Activated T-cell treated with anti-CD3 and anti-CD28 coated beads, Interleukin-2, amount 50 U/mL, for 72 hours (primary cell): ENCODE measurements around the gene ARHGAP42. TPM values are rescaled to one million over a fixed set of nuclear protein-coding genes. Genes with fewer than 3 reads are reported as not detected.

ENCODE experiments used
- ATAC-seq, 2 donors: fragments of 150-1000 bp; cut with Tn5 transposase; replicated peaks in 1 of 2; 2 replicates each; pipeline ENCODE4 v1.10.0; 2021; ENCODE audit warnings: moderate library complexity in 2 of 2, mild to moderate bottlenecking in 1 of 2
- DNase-seq, 2 donors: peaks; one replicate each; pipeline ENCODE4 v3.0.0; 2021 to 2022; ENCODE audit warnings: mixed read lengths in 1 of 2
- H3K27ac Mint-ChIP-seq: one replicate; pipeline ENCODE4 v1.8.0; 2022; ENCODE audit warnings: mild to moderate bottlenecking, moderate library complexity, mixed read lengths
- H3K27me3 Mint-ChIP-seq: one replicate; pipeline ENCODE4 v1.8.0; 2022; ENCODE audit warnings: low read depth, mixed read lengths
- H3K36me3 Mint-ChIP-seq, 2 donors: one replicate each; pipeline ENCODE4 v1.8.0; 2022; ENCODE audit warnings: mixed read lengths in 2 of 2, mild to moderate bottlenecking in 1 of 2; ENCODE audit not compliant: insufficient read depth in 2 of 2
- H3K4me1 Mint-ChIP-seq: one replicate; pipeline ENCODE4 v1.8.0; 2022; ENCODE audit warnings: low read depth, mixed read lengths
- H3K4me3 Mint-ChIP-seq, 2 donors: one replicate each; pipeline ENCODE4 v1.8.0; 2022; ENCODE audit warnings: mild to moderate bottlenecking in 2 of 2, mixed read lengths in 2 of 2, moderate library complexity in 2 of 2
- H3K9me3 Mint-ChIP-seq, 2 donors: one replicate each; pipeline ENCODE4 v1.8.0; 2022; ENCODE audit warnings: mixed read lengths in 2 of 2
- total RNA-seq, 2 donors: library from RNA; stranded (reverse); gene quantifications; one replicate each; pipeline ENCODE4 v1.2.3, GENCODE V29; 2022

The ARHGAP42 gene
- total RNA-seq, 2 donors from 2014 or later: 0.28 TPM; not detected in 1

DNA sequence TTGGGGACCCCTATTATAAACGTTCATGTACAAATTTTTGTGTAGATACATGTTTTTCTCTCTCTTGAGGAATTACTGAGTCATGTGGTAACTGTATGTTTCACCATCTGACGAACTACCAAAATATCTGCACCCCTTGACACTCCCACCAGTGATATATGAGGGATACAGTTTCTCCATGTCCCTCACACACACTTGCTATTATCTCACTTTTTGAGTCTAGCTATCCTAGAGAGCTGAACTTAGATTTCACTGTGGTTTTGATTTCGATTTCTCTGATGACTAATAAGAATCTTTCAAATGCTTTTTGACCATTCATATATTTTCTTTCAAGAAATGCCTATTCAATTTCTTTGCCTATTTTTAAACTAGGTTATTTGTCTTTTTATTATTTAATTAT is 242.3 kb downstream of the ARHGAP42 start:
- Mint-ChIP-seq H3K4me1 (no peaks in the 10 kb centered on the region), H3K36me3 (no peaks in the 10 kb centered on the region), H3K27ac (no peak overlapping the region), H3K9me3 (no peaks in the 10 kb centered on the region), H3K27me3 (no peaks in the 10 kb centered on the region), H3K4me3 (no peak overlapping the region)
- no peak for ATAC-seq
- no peak for DNase-seq

DNA sequence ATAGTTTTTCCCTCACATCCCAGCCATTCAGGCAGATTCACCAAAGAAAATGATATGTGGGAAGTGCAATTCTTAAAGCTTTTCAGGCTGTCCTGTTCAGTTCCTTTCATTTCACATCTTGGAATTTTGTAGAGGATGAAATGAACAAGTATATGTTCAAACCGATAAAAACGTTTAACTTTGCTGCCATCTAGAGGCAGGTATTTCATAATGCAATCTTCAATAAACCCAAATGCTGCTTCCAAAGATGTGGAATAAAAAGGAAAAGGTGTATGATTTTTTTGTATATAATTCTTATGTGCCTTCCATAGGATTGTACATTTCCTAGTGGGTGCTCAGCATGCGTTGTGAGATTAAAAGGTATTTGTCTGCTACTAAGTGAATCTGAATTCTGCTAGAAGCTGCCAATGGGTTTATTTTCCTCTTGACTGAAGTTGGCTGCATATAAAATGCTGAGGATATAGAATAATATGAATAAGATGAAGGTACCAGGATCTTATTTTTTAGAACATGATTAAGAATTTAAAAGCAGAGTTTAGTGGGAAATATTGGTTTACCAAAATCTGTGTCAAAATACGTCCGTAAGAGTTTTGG is 243.2 kb downstream of the ARHGAP42 start:
- Mint-ChIP-seq H3K9me3 (no peaks in the 10 kb centered on the region), H3K4me3 (no peak overlapping the region), H3K4me1 (no peaks in the 10 kb centered on the region), H3K27me3 (no peaks in the 10 kb centered on the region), H3K36me3 (no peaks in the 10 kb centered on the region), H3K27ac (no peak overlapping the region)
- ATAC-seq: no peak
- DNase-seq: no peak

DNA sequence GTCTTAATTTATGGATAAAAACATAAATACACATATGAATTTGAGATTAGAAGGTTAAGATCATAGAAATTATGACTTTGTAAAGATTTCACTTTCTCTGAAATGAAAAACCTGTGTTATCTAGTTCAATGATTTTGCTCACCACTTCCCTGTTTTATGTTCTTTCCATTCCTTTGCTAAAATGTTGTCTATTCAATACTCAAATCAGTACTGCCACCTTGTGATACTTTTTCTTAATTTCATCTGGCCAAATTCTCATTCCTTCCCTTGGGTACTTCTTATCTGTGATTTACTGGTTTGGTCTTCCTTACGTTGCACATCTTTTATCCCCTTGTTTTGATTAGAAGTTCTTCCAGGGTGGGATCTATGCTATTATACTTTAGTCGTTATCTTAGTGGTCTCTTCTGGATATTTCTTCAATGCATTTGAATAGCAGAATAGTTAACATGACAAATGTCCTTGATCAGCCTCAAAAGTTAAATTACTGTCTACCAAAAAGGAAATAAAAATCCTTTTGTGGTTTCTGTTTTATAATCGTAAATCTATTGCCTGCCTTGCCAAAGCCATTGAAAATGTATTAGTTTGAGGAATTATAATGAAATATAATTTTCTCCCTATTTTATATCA is 245.5 kb downstream of the ARHGAP42 start:
- Mint-ChIP-seq H3K27ac (no peak overlapping the region), H3K36me3 (no peaks in the 10 kb centered on the region), H3K4me3 (no peak overlapping the region), H3K4me1 (no peaks in the 10 kb centered on the region), H3K9me3 (no peaks in the 10 kb centered on the region), H3K27me3 (no peaks in the 10 kb centered on the region)
- no peak for ATAC-seq
- DNase-seq: no peak

DNA sequence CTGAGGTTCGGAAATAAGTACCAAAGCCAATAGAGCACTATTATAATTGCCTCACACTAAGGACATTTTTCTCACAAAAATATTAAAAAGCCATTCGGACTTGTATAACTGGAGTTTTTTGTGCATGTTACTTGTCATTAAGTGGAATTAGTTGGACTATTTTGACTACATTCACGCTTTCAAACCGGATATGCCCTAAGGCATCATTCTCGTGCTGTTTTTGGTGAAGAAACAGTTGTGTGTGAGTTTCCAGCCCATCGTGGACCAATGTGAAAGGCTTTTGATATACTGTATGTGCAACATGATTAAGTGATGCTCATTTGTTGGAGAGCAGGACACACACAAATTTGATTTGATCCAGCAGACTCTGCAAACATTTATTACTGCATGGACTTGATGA is 249.7 kb downstream of the ARHGAP42 start:
- H3K36me3 Mint-ChIP-seq: no peaks in the 10 kb centered on the region
- no peaks in the 10 kb centered on the region for H3K27me3 Mint-ChIP-seq
- H3K4me1 Mint-ChIP-seq: no peaks in the 10 kb centered on the region
- DNase-seq (no peak), ATAC-seq (no peak)
- peaks cover 0 to 7% of the 10 kb centered on the region in 2 donors for H3K9me3 Mint-ChIP-seq
- no peak overlapping the region for H3K4me3 Mint-ChIP-seq
- H3K27ac Mint-ChIP-seq: no peak overlapping the region

DNA sequence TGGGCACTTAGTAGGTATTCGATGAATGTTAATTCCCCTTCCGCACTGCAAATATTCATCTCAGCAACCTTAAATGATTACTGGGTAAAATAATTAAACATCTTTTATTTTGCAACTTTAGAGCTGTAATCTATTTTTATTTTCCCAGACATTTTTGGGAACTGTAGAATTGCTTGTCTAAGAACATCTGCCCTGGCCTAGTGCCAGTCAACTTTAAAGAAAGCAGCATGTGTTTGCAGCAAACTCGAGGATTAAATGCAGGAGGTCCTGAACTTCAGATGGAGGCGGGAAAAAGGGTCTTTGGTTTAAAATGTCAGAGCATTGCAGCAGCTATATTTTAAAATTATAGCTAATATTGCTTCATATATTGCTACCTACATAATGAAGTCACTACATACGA is 252.5 kb downstream of the ARHGAP42 start:
- Mint-ChIP-seq H3K27ac (no peak overlapping the region), H3K4me3 (no peak overlapping the region), H3K9me3 (peaks cover 0 to 7% of the 10 kb centered on the region in 2 donors), H3K4me1 (no peaks in the 10 kb centered on the region), H3K36me3 (no peaks in the 10 kb centered on the region), H3K27me3 (no peaks in the 10 kb centered on the region)
- ATAC-seq (no peak), DNase-seq (no peak)

DNA sequence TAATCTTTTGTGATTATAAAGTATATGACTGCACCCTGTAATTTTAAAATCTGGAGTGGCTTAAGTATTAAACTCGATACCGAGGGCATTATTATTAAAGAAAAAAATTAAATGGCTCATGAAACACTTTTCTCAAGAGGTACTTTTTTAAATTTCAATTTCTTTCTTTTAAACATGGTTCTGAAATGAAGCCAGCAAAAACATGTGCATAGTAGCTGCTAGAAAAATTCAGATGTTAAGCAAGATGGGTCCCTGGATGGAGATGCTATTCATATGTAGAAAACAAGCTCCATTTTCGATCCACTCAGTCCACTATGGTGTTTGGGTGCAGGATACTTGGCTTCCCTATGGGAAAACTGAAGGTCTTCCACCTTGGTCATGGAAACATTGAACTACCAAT is 253.0 kb downstream of the ARHGAP42 start:
- ATAC-seq: no peak
- peaks cover 0 to 7% of the 10 kb centered on the region in 2 donors for H3K9me3 Mint-ChIP-seq
- no peak overlapping the region for H3K27ac Mint-ChIP-seq

DNA sequence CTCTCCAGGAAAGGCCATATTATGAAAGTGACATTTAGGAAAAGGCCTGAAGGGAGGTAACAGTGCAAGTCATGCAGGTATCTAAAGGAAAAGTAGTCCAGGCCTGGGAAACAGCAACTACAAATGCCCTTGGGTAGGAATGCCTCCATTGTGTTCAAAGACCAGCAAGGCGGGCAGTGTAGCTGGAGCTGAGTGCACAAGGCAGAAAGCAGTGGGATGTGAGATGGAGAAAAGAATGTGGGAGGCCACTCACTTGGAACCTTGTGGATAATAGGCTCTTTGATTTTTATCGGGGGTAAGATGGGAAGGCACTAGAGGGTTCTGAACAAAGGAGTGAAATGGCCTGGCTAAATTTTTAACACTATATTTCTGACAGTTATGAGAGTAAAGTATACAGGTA is 253.9 kb downstream of the ARHGAP42 start:
- Mint-ChIP-seq H3K27ac (no peak overlapping the region), H3K27me3 (no peaks in the 10 kb centered on the region), H3K36me3 (no peaks in the 10 kb centered on the region), H3K4me3 (no peak overlapping the region), H3K9me3 (peaks cover 0 to 7% of the 10 kb centered on the region in 2 donors), H3K4me1 (no peaks in the 10 kb centered on the region)
- DNase-seq (no peak), ATAC-seq (no peak)

More for the DNA sequence above, 253.0 kb downstream of the ARHGAP42 start:
- H3K4me3 Mint-ChIP-seq: no peak overlapping the region
- no peaks in the 10 kb centered on the region for H3K27me3 Mint-ChIP-seq
- H3K4me1 Mint-ChIP-seq: no peaks in the 10 kb centered on the region
- H3K36me3 Mint-ChIP-seq: no peaks in the 10 kb centered on the region
- no peak for DNase-seq

DNA sequence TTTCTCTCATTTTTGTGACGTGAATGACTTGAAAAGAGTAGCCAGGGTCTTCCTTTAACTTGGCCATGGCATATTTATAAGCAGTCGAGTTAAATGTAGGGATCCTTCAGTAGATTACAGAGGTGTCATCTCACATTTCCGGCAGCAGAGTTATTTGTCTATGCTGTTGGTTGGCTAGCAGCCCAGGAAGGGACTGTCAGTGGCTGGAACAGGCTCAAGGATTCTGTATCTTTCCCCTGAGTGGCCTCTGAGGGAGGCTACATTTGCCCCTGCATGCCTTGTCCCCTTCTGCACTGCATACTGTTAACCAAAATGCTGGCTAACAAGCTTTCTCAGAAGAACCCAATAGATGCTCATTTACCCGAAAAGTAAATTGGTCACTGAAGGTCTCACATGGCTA is 254.9 kb downstream of the ARHGAP42 start:
- Mint-ChIP-seq H3K4me1 (no peaks in the 10 kb centered on the region), H3K9me3 (peaks cover 0 to 7% of the 10 kb centered on the region in 2 donors), H3K36me3 (no peaks in the 10 kb centered on the region), H3K27ac (no peak overlapping the region), H3K27me3 (no peaks in the 10 kb centered on the region), H3K4me3 (no peak overlapping the region)
- DNase-seq (no peak), ATAC-seq (no peak)

DNA sequence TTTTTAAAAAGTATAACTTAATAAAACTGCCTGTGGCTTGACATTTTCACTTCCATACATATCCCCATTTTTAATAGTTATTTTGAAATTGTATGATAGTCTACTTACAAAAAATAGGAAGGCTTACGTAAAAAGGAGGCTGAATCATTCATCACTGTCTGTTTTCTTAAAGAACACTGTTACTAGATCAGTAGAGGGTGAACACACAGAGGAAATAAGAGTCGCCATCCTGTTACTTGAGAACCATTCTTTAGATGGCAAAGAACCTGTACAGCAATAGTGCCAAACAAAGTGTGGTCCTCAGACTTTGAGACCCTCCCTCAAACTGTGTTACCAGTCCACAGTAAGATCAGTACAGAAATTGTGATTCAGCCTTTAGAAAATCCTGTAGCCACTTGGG is 261.8 kb downstream of the ARHGAP42 start:
- DNase-seq (no peak), ATAC-seq (no peak)
- Mint-ChIP-seq H3K27ac (no peak overlapping the region), H3K9me3 (no peaks in the 10 kb centered on the region), H3K4me1 (no peaks in the 10 kb centered on the region), H3K27me3 (no peaks in the 10 kb centered on the region), H3K4me3 (no peak overlapping the region), H3K36me3 (no peaks in the 10 kb centered on the region)

DNA sequence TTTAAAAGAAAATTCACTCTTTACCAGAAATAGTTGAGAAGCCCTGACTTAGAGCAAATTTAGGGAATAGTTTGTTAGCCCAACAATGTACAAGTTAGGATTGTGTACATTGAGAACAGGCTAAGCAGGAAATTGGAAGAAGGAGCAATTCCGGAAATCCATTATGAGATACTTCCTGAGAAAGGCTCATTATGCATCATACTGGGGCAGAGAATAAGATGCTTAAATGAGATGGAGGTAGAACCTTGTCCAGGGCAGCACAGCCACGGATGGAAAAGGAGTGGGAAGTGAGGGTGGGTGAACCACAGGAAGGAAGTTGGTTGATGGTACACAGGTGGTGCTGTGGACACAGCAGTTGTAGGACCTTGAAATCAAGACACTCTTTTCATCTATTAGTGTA is 262.4 kb downstream of the ARHGAP42 start:
- DNase-seq (no peak), ATAC-seq (no peak)
- no peaks in the 10 kb centered on the region for H3K4me1 Mint-ChIP-seq

DNA sequence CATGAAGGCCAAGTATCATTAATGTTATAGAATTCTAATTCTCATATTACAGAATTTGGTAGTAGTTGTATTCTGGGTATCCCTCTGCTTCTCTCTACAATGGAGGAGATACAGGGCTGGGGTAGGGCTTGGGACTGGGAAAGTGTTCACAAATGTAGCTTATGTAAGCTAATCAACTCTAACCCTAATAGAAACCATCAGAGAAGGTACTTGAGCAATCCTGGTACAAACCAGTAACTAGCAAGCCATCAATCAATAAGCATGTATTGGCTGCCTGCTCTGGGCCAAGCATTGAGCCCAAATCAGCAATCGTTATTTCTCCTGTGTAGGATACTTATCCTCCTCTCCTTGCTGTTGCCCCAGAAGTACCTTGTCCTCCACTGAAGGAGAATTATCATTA is 268.2 kb downstream of the ARHGAP42 start:
- no peak for DNase-seq
- Mint-ChIP-seq H3K9me3 (no peaks in the 10 kb centered on the region), H3K36me3 (no peaks in the 10 kb centered on the region), H3K4me1 (no peaks in the 10 kb centered on the region), H3K27me3 (no peaks in the 10 kb centered on the region), H3K4me3 (no peak overlapping the region), H3K27ac (no peak overlapping the region)
- no peak for ATAC-seq

More for the DNA sequence above, 262.4 kb downstream of the ARHGAP42 start:
- Mint-ChIP-seq H3K36me3 (no peaks in the 10 kb centered on the region), H3K9me3 (no peaks in the 10 kb centered on the region), H3K27ac (no peak overlapping the region), H3K4me3 (no peak overlapping the region), H3K27me3 (no peaks in the 10 kb centered on the region)

DNA sequence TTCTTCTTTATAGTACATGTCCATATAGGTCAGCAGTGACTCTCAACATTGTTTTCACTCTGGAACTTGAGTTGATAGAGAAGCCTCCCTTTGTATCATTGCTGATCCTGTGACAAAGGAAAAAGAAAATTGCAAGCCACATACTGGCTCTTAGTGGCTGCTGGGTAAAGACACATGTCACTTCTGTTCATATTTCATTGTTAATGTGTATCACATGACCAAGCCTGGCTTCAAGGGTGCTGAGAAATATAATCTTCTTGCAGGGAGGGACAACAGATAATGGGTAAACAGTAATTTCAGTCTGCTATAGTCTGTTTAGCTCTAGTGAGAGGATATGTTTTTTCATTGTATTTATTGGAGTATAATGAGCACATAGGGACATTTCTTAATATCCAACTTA is 269.3 kb downstream of the ARHGAP42 start:
- H3K36me3 Mint-ChIP-seq: no peaks in the 10 kb centered on the region
- ATAC-seq: no peak
- no peak for DNase-seq
- H3K27ac Mint-ChIP-seq: no peak overlapping the region
- no peaks in the 10 kb centered on the region for H3K9me3 Mint-ChIP-seq
- no peaks in the 10 kb centered on the region for H3K27me3 Mint-ChIP-seq
- no peak overlapping the region for H3K4me3 Mint-ChIP-seq
- no peaks in the 10 kb centered on the region for H3K4me1 Mint-ChIP-seq

DNA sequence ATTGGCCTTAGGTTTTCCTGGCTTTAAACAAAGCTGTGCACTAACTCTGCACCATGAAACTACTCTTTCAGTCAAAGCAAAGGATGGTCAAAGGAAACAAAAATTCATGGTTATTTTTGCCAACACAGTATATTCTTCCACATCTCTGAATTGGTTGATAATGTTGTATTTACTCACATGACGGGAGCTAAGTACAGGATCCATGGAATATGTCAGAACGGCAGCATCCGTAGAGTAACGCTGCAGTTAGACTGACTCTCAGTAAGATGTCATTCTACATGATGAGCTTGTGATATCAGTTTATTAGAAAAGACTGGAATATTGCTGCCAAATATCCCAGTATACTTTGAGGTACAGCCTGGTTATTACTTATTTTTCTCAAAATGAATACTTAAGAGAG is 270.4 kb downstream of the ARHGAP42 start:
- Mint-ChIP-seq H3K36me3 (no peaks in the 10 kb centered on the region), H3K4me1 (no peaks in the 10 kb centered on the region), H3K27ac (no peak overlapping the region), H3K27me3 (no peaks in the 10 kb centered on the region), H3K9me3 (no peaks in the 10 kb centered on the region), H3K4me3 (no peak overlapping the region)
- ATAC-seq (no peak), DNase-seq (no peak)

DNA sequence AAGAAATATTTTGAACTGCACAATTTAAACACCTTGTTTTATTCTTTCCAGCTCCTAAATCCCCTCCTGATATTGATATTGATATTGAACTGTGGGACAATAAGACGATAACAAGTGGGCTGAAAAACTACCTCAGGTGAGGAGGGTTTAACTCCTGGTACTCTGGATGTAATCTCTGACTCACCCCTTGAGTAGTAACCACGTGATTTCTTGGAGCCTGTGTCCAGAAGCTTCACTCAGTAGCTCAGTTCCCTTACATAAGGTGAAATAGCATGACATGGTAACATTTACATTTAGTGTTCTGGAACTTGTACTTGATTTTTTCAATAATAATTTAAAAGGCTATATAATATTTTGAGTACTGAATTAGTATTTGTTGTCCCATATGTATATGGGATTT is 274.5 kb downstream of the ARHGAP42 start:
- DNase-seq (no peak), ATAC-seq (no peak)
- no peaks in the 10 kb centered on the region for H3K4me1 Mint-ChIP-seq
- no peak overlapping the region for H3K27ac Mint-ChIP-seq
- H3K36me3 Mint-ChIP-seq: no peaks in the 10 kb centered on the region
- H3K27me3 Mint-ChIP-seq: no peaks in the 10 kb centered on the region
- H3K9me3 Mint-ChIP-seq: peaks cover 2 to 3% of the 10 kb centered on the region in 2 donors
- H3K4me3 Mint-ChIP-seq: no peak overlapping the region
